ENCODE results near the gene PPP2R3A.

The PPP2R3A gene

GRCh38 chr3:135950941-135951340, 14.6 kb upstream of the PPP2R3A start:
- TF ChIP-seq CTCF (conservative IDR thresholded peaks at IDR 0.05; ENCODE audit: low read depth, low read length): no peak
- no peak overlapping the region for H3K4me3 ChIP-seq (ENCODE audit: low read length)
- DNase-seq (ENCODE audit: low read depth): no peak

DNA sequence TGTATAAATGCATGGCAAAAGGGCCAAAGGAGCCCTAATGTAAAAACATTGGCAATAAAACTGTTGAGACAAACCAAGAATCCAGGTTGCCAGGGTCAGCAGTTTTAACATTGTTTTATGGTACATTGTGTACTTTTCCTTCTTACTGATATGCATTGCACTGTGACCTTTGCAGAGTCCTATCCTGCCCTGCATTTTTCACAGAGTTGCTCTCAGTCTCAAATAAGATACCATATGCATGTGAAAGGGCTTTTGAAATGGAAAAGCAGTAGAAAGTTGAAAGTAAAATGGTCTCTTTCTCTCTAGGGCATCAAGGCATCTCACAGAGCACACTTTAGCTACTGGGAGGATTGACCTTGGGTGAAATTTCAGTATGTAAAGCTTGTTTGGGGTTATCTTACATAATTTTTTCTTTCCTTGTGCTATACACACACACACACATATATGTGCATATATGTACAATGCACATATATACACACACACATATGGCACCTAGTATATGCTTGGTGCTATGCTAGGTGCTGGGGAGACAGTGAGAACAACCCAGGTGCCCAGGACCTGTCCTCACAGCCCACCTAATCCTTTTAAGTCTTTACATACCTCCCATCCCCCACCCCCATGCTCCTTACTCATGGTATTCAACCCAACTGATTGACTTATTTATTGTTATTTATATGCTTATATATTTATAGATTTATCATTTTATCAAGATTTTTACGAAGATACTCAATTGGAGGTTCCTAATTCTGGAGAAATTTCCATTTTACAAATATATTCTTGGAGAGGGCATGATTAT, 1.2 kb upstream of the PPP2R3A start:
- H3K4me3 ChIP-seq (ENCODE audit: low read length): peak overlapping the region; percentile 59
- TF ChIP-seq CTCF (conservative IDR thresholded peaks at IDR 0.05; ENCODE audit: low read depth, low read length): no peak

DNA sequence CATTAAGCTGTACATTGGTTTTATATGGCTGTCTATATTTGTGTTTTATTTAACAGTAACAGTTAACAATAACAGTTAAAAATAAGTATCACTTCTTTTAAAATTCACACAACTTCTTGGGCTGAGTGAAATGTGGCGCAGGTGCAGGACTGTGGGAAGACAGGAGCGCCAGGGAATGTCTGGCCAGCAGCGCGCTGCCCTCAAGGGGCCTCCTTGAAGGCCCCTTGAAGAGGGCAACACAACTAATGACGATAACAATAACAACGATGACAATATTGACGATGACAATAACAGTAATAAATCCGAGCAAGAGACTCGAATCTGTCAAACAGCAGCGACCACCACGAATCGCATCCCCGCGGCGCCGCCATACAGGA, 411 bp upstream of the PPP2R3A start:
- no peak for DNase-seq (ENCODE audit: low read depth)
- TF ChIP-seq CTCF (conservative IDR thresholded peaks at IDR 0.05; ENCODE audit: low read depth, low read length): no peak
- peak overlapping the region; percentile 59 for H3K4me3 ChIP-seq (ENCODE audit: low read length)

More for the DNA sequence above, 1.2 kb upstream of the PPP2R3A start:
- no peak for DNase-seq (ENCODE audit: low read depth)

DNA sequence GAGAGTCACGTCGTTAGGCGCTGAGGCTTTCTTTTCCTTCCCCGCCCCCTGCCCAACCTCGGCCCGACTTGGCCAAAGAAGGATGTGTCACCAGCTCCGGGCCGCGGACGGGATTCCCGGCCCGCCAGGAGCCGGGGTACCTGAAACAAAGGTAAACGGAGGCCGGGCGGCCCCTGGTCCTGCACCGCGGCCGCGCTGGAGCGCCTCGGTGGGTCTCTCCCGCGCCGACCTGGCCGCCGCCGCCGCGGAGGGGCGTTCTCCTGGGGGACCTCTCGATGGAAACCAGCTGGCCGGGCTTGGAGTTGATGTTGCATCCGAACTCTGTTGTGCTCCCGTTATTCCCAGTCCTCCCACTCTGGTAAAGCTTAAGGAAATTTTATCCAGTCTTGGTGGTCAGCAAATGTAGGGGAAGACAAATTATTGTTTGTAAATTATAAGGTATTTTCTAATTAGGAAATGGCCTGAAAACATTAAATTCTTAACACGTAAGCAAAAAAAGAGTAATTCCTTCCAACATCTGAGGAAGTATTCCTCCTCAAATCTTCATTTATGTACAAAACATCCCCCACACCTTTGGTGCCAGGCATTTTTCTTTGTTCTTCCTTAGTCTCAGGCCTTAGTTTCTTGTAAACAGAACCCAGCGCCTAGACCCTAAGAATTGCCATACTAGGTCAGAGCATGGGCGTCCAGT, 888 bp downstream of the PPP2R3A start:
- no peak for TF ChIP-seq CTCF (conservative IDR thresholded peaks at IDR 0.05; ENCODE audit: low read depth, low read length)
- DNase-seq (ENCODE audit: low read depth): no peak
- H3K4me3 ChIP-seq (ENCODE audit: low read length): peak overlapping the region; percentile 78

DNA sequence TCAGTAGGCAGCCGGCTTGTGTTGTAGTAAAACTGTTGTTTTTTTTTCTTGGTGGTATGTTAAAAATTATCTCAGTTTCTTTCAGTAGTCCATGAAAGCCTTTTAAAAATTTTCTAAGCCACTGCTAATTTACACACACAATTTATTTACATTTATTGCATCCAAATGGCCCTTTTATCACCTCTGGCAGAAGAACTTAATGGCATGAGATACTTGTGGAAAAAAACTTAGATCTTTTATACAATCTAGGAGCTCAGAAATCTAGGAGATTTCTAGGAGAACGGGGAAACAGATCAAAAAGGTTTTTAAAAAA, 1.4 kb downstream of the PPP2R3A start:
- peak overlapping the region; percentile 78 for H3K4me3 ChIP-seq (ENCODE audit: low read length)
- DNase-seq (ENCODE audit: low read depth): no peak
- TF ChIP-seq CTCF (conservative IDR thresholded peaks at IDR 0.05; ENCODE audit: low read depth, low read length): no peak

DNA sequence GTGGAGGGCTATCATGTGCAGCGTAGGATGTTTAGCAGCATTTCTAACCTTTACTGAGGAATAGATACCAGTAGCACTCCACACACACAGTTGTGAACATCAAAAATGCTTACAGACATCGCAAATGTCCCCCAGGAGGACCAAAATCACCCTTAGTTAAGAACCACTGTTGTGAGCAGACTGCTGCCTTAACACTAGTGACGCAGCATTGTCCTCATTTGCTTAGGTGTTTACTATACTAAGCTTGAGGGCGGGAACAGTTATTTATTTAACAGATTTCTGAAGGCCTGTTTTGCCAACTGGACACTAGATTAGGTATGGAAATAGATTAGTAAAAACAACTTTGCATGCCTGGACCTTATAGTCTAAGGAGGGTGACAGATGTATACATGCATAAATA, 2.3 kb downstream of the PPP2R3A start:
- TF ChIP-seq CTCF (conservative IDR thresholded peaks at IDR 0.05; ENCODE audit: low read depth, low read length): no peak
- H3K4me3 ChIP-seq (ENCODE audit: low read length): no peak overlapping the region
- DNase-seq (ENCODE audit: low read depth): no peak

Measured in retinal pigment epithelial cell (primary cell).